GM21786 (cell line): ENCODE measurements around the gene EPB41L1.

Experiments used
- ATAC-seq: cut with Tn5 transposase; IDR thresholded peaks from one replicate; pipeline ENCODE4 v1.9.1; 2021; ENCODE audit not compliant: unreplicated experiment

EPB41L1 gene

GRCh38 chr20:36275441-36276189 lies 121.1 kb downstream of the EPB41L1 start:
- ATAC-seq, result no peak

GRCh38 chr20:36277546-36277945 lies 123.0 kb downstream of the EPB41L1 start:
- ATAC-seq, result no peak

GRCh38 chr20:36279362-36279761 lies 124.8 kb downstream of the EPB41L1 start:
- no peak for ATAC-seq

- no peak for ATAC-seq
Measured at GRCh38 chr20:36279776-36280175, 125.2 kb downstream of the EPB41L1 start.

- no peak for ATAC-seq
Measured at GRCh38 chr20:36281785-36282380, 127.3 kb downstream of the EPB41L1 start.
